GM18858 (cell line): ENCODE measurements around the gene LRSAM1.

ENCODE experiments used
- ATAC-seq: cut with Tn5 transposase; IDR thresholded peaks from one replicate; pipeline ENCODE4 v1.9.1; 2021; ENCODE audit not compliant: unreplicated experiment

The LRSAM1 gene

GRCh38 chr9:127424676-127424999 lies 26.7 kb upstream of the LRSAM1 start:
- ATAC-seq: peak; percentile 14

- ATAC-seq: no peak
These were observed 24.6 kb upstream of the LRSAM1 start for GRCh38 chr9:127426756-127427155.

GRCh38 chr9:127428348-127428747 lies 23.0 kb upstream of the LRSAM1 start:
- no peak for ATAC-seq

DNA sequence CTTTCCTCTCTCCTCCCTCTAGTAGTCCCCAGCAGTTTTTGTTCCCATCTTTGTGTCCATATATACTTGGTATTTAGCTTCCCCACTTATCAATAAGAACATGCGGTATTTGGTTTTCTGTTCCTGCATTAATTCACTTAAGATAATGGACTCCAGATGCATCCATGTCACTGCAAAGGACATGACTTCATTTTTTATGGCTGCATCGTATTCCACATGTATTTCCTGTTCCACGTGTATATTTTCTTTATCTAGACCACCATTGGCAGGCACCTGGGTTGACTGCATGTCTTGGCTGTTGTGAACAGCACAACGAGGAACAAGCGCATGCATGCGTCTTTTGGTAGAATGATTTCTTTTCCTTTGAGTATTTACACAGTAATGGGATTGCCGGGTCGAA lies 20.9 kb upstream of the LRSAM1 start:
- no peak for ATAC-seq

- ATAC-seq: no peak
These were observed 13.6 kb upstream of the LRSAM1 start for GRCh38 chr9:127437497-127438264.

- no peak for ATAC-seq
These were observed 12.9 kb upstream of the LRSAM1 start for GRCh38 chr9:127438394-127438793.

DNA sequence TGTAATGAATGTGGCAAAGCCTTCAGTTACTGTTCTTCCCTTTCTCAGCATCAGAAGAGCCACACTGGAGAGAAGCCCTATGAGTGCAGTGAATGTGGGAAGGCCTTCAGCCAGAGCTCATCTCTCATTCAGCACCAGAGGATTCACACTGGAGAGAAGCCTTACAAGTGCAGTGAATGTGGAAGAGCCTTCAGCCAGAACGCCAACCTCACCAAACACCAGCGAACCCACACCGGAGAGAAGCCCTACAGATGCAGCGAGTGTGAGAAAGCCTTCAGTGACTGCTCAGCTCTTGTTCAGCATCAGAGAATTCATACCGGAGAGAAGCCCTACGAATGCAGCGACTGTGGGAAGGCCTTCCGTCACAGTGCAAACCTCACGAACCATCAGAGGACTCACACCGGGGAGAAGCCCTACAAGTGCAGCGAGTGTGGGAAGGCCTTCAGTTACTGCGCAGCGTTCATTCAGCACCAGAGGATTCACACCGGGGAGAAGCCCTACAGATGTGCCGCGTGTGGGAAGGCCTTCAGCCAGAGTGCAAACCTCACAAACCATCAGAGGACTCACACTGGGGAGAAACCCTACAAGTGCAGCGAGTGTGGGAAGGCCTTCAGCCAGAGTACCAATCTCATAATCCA lies 6.9 kb upstream of the LRSAM1 start:
- no peak for ATAC-seq

- ATAC-seq: no peak
These were observed 6.1 kb upstream of the LRSAM1 start for GRCh38 chr9:127444921-127445850.

DNA sequence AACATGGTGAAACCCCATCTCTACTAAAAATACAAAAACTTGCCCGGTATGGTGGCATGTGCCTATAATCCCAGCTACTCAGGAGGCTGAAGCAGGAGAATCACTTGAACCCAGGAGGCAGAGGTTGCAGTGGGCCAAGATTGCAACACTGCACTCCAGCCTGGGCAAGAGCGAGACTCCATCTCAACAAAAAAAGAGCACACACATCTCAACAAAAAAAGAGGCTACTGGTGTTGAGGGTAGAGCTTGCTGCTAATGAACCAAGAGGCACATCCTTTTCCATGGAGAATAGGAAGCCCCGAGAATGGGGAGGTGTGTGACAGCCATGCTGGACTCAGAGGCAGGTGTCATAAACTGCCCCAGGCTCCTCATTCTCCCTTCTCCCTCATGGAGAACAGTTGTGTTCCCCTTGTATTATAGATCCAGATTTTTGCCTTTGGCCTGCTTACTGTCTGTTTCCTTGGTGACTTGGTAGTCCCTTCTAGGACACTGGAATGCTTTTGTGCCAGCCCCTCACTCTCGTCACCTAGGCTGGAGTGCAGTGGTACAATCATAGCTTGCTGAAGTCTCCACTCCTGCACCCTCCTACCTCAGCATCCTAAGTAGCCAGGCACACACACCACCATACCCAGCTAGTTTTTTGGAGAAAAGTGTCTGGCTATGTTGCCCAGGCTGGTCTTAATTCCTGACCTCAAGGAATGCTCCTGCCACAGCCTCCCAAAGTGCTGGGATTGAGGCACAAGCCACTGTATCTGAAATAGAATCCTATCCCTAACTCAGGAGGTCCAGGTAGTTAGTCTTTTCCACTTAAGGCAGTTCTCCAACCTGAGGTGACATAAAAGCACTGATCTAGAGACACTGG lies 5.2 kb upstream of the LRSAM1 start:
- no peak for ATAC-seq

GRCh38 chr9:127446713-127447415 lies 4.4 kb upstream of the LRSAM1 start:
- no peak for ATAC-seq

DNA sequence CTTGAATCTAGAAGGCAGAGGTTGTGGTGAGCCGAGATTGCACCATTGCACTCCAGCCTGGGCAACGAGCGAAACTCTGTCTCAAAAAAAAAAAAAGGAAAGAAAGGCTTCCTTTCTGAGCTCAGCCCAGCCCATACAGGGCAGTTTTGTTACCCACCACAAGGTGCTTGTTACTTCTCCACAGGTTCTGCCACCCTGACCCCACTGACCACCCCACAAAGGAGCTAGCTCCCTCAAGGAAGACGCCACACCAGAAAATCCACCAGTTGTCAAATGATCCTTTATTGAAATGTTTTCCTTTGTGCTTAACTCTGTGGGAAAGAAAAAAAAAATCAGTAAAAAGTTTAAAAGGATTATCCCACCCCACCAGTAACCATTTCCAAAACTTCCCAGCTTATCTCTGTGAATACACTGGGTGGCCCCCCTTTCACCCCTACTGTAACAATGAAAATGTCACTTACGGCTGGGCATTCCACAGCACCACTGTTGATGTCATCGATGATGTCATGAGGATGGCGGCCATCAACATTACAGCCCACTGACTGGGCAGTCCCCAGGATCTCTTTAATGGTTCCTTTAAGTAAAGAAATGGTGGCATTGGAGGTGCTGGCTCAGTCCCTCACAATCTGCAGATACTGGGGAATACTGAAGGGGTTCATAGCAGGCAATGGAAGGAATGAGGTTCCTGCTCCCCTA lies 3.7 kb upstream of the LRSAM1 start:
- no peak for ATAC-seq

GRCh38 chr9:127448112-127448805 lies 3.1 kb upstream of the LRSAM1 start:
- no peak for ATAC-seq

DNA sequence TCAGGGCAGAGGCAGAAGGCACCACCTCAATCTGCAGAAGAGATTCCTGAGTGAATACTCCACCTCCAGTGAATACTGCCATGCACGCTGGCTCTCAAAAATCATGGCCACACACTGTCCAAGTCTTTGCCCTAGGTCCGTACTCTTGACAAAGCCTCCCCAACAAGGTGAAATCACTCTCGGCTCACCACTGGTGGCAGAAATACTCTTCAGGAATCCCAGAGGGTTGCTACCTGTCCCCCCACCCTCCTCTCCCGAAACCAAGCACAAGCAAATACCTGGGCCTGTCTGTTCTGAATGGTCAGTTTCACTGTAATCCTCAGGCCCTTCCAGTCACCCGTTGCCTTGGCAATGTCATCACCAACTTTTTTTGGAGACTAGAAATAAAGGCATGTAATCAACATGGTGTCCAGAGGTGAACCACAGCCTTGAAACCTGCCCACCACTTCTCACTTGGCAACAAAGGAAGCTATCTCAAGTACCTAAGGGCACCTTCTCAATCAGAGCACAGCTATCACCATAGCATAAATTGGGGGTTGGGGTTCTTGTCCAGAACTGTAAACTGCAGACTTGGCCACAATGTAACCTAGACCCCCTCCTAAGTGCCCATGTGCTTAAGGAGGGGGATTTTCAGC lies 1.9 kb upstream of the LRSAM1 start:
- ATAC-seq: no peak

- no peak for ATAC-seq
These were observed 1.0 kb upstream of the LRSAM1 start for GRCh38 chr9:127450243-127450760.

DNA sequence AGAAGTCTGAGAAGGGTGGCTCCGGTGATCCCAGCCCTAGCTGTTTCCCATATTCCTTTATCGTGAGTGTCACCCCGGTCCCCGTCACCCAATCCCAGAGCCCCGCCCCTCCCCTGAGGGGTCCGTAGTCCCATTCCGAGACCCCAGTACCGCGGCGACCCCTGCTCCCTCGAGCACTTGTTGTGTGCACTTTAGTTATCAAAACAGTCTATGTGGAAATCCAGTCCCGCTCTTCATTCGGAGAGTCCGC lies 223 bp downstream of the LRSAM1 start:
- no peak for ATAC-seq

GRCh38 chr9:127451858-127452656 lies 747 bp downstream of the LRSAM1 start:
- ATAC-seq: peak; percentile 3

GRCh38 chr9:127452691-127453090 lies 1.4 kb downstream of the LRSAM1 start:
- no peak for ATAC-seq
